NT2/D1 (cell line): Measurements from ENCODE around the gene ATP2C1.
A peak's percentile ranks its signal among the peaks of the same experiment; 100 is the strongest.

Source experiments
- DNase-seq: peaks from one replicate; pipeline ENCODE4 v3.0.0-alpha.2; 2011; ENCODE audit warnings: low read depth, low spot score
- H3K27me3 ChIP-seq: 2 replicates; pipeline ENCODE4 v1.6.0; 2011; ENCODE audit warnings: mild to moderate bottlenecking; ENCODE audit not compliant: insufficient read length, insufficient read depth
- H3K36me3 ChIP-seq: 2 replicates; pipeline ENCODE4 v1.6.1; 2011; ENCODE audit warnings: mild to moderate bottlenecking, low read length, mixed read lengths; ENCODE audit not compliant: insufficient read depth, insufficient read length
- H3K4me1 ChIP-seq: 2 replicates; pipeline ENCODE4 v1.5.1; 2011; ENCODE audit not compliant: insufficient read depth, insufficient read length
- H3K4me3 ChIP-seq: 2 replicates; pipeline ENCODE4 v1.5.1; 2011; ENCODE audit warnings: low read depth; ENCODE audit not compliant: insufficient read length
- H3K9ac ChIP-seq: 2 replicates; pipeline ENCODE4 v1.6.0; 2011; ENCODE audit warnings: low read depth; ENCODE audit not compliant: insufficient read length
- H3K9me3 ChIP-seq: 2 replicates; pipeline ENCODE4 v1.5.1; 2011; ENCODE audit warnings: mild to moderate bottlenecking, low read length; ENCODE audit not compliant: insufficient read depth
- SUZ12 ChIP-seq: IDR thresholded peaks from 2 replicates; pipeline ENCODE4 v1.6.1; 2011; ENCODE audit not compliant: insufficient read length, insufficient read depth; ENCODE audit errors: extremely low read depth
- YY1 ChIP-seq: IDR thresholded peaks from 2 replicates; pipeline ENCODE4 v1.6.1; 2011; ENCODE audit not compliant: insufficient read length, insufficient read depth
- ZNF274 ChIP-seq: IDR thresholded peaks from 2 replicates; pipeline ENCODE4 v1.6.1; 2011; ENCODE audit warnings: mild to moderate bottlenecking, low read depth, low read length

The ATP2C1 gene

DNA sequence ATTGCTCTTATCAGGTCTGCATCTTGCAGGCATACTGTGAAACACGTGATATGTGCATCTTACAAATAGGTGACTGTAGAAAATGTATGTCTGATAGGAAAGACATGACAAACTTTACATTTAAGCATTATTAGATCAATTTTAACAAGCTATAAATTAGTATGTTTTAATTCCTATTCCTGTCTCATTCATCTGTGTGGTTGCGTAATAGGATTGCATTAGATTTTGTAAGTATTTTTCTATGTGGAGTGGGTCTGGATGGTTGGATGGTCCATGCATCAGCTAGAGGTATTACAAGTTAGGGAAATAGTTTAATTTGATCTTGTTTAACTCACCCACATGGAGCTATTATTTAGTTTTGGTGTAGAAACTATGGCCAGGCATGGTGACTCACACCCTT is 113.9 kb downstream of the ATP2C1 start:
- Histone ChIP-seq H3K4me1 (no peaks in the 10 kb centered on the region), H3K36me3 (peaks cover 38% of the 10 kb centered on the region), H3K9me3 (no peaks in the 10 kb centered on the region), H3K27me3 (no peaks in the 10 kb centered on the region), H3K9ac (no peak overlapping the region), H3K4me3 (no peak overlapping the region)
- DNase-seq: no peak
- no peak for TF ChIP-seq SUZ12
- TF ChIP-seq YY1: no peak
- no peak for TF ChIP-seq ZNF274

DNA sequence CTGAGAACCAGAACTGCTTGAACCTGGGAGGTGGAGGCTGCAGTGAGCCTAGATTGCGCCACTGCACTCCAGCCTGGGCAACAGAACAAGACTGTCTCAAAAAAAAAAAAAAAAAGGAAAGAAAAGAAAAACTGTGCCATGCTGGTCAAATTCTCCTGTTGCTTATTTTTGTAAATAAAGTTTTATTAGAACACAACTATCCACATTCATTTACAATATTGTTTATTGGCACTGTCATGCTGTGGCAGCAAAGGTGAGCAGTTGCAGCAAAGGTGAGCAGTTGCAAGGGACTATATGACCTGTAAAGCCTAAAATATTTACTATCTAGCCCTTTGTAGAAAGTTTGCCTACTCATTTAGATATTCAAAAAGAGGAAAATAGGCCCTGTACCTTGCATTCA is 114.4 kb downstream of the ATP2C1 start:
- no peak overlapping the region for H3K9ac ChIP-seq
- H3K9me3 ChIP-seq: no peaks in the 10 kb centered on the region
- peaks cover 42% of the 10 kb centered on the region for H3K36me3 ChIP-seq
- no peak for TF ChIP-seq ZNF274
- no peak for TF ChIP-seq YY1
- TF ChIP-seq SUZ12: no peak
- H3K4me1 ChIP-seq: no peaks in the 10 kb centered on the region
- DNase-seq: no peak
- no peaks in the 10 kb centered on the region for H3K27me3 ChIP-seq
- no peak overlapping the region for H3K4me3 ChIP-seq

DNA sequence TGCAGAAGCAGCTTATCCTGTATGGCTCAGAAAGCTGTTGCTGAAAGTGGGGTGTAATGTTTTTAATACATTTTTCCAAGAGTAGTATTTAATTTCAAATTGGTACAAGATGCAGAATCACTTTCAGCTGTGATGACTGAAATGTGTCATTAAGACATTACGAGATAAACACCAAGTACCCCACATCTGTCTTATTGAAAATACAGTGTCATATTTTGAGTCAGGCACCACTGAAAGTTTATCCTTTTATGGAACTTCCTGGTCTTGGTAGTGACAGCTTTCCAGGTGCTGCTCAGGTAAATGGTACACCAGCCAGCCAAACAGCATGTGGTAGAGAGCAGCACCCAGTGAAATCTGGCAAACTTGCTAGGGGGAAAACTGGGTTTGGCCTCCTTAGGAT is 115.8 kb downstream of the ATP2C1 start:
- Histone ChIP-seq H3K9ac (no peak overlapping the region), H3K36me3 (peaks cover 46% of the 10 kb centered on the region), H3K4me3 (no peak overlapping the region), H3K4me1 (no peaks in the 10 kb centered on the region), H3K27me3 (no peaks in the 10 kb centered on the region), H3K9me3 (no peaks in the 10 kb centered on the region)
- TF ChIP-seq SUZ12: no peak
- no peak for TF ChIP-seq ZNF274
- no peak for TF ChIP-seq YY1
- DNase-seq: no peak

DNA sequence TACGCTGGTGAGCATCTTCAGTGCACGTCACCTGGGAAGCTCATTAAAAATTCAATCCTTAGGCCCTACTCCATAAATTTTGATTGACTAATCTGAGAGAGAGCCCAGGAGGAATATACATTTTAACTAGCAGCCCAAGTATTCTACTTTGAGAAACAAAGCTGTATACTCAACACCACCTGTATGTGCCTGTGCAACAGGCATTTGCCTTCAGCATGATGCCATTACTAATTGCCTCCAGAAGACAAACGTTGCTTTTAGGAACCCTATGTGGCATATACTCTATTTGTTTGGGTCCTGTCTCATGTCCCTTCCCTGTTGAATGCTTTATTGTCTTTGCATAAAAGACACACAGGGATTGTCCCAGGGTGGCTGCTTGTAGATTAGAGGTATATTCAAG is 125.1 kb downstream of the ATP2C1 start:
- H3K36me3 ChIP-seq: peaks cover 21% of the 10 kb centered on the region
- DNase-seq: no peak

DNA sequence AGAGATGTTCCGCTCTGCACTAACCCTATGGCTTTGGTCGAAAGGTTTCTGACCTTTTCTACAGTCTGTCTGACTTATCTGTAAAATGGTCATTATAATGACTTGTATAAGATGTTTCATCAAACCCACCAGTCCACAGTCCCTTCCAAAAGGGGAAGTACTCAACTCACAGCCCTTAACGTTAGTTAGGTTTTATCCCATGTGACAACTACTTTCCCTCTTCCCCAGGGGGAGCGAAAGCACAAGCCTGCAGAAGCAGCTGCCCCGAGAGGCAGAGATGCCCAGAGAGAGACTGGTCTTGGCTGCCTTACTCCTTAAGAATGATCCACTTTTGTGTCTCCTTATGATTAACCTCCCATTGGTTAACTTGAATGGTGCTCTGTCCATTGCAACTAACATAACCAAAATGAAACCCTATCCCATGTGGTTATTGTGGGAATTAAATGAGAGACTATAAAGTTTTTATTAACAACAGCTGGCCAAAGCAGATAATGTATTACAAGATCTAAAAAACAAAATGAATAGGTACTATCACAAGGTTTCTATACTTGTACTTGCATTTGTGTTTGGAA is 126.3 kb downstream of the ATP2C1 start:
- DNase-seq: no peak
- Histone ChIP-seq H3K4me1 (no peaks in the 10 kb centered on the region), H3K4me3 (no peak overlapping the region), H3K9ac (no peak overlapping the region), H3K27me3 (no peaks in the 10 kb centered on the region), H3K36me3 (peaks cover 16% of the 10 kb centered on the region), H3K9me3 (no peaks in the 10 kb centered on the region)
- no peak for TF ChIP-seq SUZ12

More for the DNA sequence above, 125.1 kb downstream of the ATP2C1 start:
- Histone ChIP-seq H3K4me3 (no peak overlapping the region), H3K4me1 (no peaks in the 10 kb centered on the region), H3K9me3 (no peaks in the 10 kb centered on the region), H3K9ac (no peak overlapping the region), H3K27me3 (no peaks in the 10 kb centered on the region)
- no peak for TF ChIP-seq SUZ12
- TF ChIP-seq ZNF274: no peak
- TF ChIP-seq YY1: no peak

DNA sequence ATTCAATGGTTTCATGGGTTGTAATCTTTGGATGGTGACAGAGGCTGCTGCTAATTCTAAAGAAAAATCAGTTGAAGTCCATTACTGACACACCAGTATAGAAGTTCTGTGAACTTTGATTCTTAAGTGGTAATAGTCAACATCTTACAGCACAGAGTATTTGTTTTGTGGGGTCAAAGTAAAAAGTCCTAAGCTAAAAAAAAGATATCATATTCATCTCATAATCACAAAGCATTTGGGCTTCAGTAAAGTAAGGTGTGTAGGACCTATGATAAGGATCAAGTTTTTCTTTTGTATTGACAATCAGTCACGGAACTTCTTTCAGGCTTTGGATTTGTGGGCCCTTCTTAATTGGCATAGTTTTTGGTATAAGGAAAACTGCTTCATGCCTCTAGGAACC is 131.7 kb downstream of the ATP2C1 start:
- H3K9me3 ChIP-seq: no peaks in the 10 kb centered on the region
- H3K9ac ChIP-seq: no peak overlapping the region
- no peaks in the 10 kb centered on the region for H3K4me1 ChIP-seq
- TF ChIP-seq YY1 (no peak), ZNF274 (no peak), SUZ12 (no peak)
- no peak for DNase-seq
- no peak overlapping the region for H3K4me3 ChIP-seq
- H3K27me3 ChIP-seq: no peaks in the 10 kb centered on the region
- peaks cover 2% of the 10 kb centered on the region for H3K36me3 ChIP-seq

DNA sequence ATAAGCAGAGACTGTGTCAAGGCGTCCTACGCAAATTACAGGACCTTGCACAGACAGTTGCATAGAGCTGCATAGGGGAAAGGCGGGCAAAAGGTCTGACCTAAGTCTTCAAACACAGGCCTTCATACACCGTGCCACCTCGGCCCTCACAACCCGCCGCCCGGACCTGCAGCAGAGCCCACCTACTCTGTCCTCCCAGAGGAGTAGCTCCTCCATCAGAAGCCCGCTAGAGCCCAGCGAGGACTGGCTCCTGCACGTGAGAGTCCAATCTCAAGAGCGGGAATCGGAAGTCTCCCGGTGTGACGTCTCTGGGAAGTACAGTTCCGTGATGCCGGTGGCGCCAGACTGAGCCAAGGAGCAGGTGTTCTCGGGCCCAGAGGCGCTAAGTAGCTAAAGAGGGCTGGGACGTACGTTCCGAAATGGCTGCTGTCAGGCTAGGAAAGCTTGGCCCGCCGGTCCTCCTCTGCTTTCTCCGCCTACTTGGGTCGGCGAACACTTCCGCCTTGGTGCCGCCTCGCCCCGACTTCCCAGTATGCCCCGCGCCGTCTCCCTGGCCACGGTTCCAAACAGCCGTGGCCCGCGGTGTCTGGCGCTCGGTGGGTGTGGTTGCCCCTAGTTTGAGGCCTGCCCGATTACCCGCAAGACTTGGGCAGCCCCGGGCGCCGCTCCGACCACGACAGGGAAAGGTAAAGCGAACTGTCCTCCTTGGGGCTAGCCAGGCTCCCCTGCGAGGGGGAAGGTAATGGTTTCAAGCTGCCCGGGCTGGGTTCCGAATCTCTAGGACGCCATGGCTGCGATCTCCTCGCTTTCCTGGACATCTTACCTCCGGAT is 132.7 kb downstream of the ATP2C1 start, which contains the start of the genes ASTE1 and NEK11:
TSS of gene ASTE1 (minus strand) at position 505 of the 831 bp plus-strand sequence. CDS start 1,519 bp downstream, outside the sequence.
TSS of gene NEK11 (plus strand) at position 557 of the 831 bp plus-strand sequence. CDS start 2,832 bp downstream, outside the sequence.
- TF ChIP-seq SUZ12 (no peak), YY1 (no peak), ZNF274 (no peak)
- H3K27me3 ChIP-seq: no peaks in the 10 kb centered on the region
- no peaks in the 10 kb centered on the region for H3K9me3 ChIP-seq
- H3K9ac ChIP-seq: peak within 1 kb of the TSS; percentile 69
- peaks cover 2% of the 10 kb centered on the region for H3K36me3 ChIP-seq
- H3K4me3 ChIP-seq: peak within 1 kb of the TSS; percentile 29
- no peaks in the 10 kb centered on the region for H3K4me1 ChIP-seq
- peak; percentile 25 for DNase-seq

DNA sequence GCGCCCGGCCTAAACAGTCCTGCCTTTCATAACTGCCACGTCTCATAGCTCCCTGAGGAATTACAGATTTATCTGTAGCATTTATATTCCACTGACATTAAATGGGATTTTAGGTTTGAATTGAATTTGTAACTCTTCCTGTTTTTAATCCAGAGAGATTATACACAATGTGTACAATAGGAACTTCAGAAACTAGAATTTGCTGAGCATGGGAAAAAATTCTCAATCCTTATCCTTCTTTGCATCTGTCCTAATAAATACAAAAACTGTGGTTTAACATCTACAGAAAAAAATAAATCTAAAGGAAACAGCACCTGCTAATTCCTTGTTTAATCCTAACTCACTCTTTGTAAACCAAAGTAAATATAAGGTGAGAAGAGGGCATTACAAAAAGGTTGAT is 135.0 kb downstream of the ATP2C1 start:
- DNase-seq: no peak
- Histone ChIP-seq H3K9ac (no peak overlapping the region), H3K4me3 (no peak overlapping the region), H3K4me1 (no peaks in the 10 kb centered on the region), H3K9me3 (no peaks in the 10 kb centered on the region), H3K36me3 (peaks cover 2% of the 10 kb centered on the region), H3K27me3 (no peaks in the 10 kb centered on the region)
- no peak for TF ChIP-seq ZNF274
